Activated CD4-positive, alpha-beta T cell treated with anti-CD3 and anti-CD28 coated beads for 48 hours (primary cell): ENCODE measurements around the gene RRN3.
"Not testable (repeated sequence)": the region's sequence is repeated elsewhere in the genome, so short reads cannot be mapped to it uniquely, and the experiment has no call there.

Source experiments
- DNase-seq: peaks from one replicate; pipeline ENCODE4 v3.0.0-alpha.2; 2020

The RRN3 gene

DNA sequence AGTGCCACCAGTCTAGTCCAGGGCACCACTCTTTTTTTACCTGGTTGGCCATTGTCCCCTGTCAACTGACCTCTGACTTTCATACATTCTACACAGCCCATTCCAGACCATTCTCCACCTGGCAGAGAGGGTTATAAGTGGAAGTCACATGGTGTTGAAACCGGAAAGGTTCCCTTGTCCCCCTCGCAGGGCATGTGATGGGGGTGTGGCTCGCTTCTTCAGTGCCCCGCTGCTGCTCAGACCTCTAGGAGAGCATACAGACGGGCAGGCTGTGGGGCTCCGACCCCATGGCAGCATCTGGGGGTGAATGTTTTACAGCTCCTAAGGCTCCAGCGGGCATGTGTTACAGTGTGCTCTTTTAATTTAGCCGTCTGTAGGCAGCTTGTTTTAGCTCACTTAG lies 67.0 kb downstream of the RRN3 start:
- not testable (repeated sequence) for DNase-seq

DNA sequence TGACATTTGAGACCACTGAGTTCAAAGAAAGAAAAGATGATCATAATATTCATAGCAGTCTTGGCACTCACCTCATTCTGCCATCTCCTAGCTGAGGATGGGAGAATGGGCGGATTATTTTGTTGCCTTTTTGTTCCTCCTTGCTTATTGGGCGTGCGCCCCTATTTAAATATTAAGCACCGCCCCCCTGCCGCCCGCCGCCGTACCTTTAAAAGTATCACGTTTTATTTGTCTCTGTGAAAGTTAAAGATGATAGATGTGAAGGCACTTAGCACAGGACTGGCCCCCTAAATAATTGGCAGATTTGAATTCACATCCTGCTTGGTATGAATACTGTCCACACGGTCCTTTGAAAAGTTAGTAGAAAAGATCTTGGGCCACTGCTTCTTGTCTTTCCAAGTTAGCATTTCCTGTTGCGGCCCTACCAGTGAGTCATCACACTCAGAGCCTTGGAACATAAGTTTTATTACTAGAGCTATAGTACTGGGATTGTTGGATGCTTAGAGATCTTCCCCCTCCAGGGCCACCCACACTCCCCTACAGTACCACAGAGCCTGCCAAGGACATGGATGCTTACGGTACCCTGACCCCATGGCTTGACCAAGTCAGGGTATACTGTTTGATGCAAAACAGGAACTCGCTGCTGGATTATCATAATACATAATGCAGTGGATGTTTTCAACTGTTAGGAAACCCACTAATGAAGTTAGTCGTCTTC lies 68.7 kb downstream of the RRN3 start:
- DNase-seq: not testable (repeated sequence)

DNA sequence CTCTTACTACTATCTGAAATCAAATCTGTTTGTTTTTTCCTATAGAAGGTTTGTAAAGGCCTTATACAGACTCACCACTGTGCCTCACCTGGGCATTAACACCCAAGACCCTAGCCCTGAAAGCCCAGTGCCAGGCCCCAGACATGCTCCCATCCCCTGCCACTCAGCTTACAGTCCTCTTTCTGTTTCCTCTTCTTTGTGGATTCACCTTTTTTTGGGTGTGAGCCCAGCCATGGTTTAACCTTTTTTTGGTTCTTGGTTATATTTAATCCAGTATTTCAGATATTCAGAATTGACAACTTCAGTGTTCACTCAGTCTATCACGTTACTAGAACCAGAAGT lies 69.2 kb downstream of the RRN3 start:
- not testable (repeated sequence) for DNase-seq

DNA sequence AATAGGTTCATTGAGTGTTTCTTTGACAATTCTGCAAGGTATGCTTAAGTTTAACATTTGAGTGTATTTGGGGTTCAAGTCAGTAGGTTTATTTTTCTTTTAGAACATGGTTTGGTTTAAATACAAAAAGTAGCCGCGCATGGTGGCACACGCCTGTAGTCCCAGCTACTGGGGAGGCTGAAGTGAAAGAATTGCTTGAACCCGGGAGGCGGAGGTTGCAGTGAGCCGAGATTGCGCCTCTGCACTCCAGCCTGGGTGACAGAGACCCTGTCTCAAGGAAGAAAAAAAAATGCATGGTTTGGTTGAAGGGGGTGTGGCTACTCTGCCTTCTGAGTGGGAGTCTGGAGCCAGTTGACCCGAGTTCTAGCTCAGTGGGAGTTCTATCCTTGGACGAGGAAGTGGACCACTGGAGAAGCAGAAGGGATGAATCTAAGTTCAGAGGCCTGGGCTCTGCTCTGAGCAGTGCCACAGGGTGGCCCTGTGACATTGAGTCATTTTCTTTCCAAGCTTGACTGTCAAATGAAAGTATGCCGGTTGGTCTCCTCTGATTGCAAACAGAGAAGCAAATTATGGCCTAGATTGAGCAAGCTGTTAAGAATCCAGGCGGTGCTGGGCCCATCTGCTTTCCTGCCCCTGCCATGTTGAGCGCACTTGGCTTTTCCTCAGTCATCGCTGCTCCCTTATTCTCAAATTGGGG lies 70.5 kb downstream of the RRN3 start:
- not testable (repeated sequence) for DNase-seq

DNA sequence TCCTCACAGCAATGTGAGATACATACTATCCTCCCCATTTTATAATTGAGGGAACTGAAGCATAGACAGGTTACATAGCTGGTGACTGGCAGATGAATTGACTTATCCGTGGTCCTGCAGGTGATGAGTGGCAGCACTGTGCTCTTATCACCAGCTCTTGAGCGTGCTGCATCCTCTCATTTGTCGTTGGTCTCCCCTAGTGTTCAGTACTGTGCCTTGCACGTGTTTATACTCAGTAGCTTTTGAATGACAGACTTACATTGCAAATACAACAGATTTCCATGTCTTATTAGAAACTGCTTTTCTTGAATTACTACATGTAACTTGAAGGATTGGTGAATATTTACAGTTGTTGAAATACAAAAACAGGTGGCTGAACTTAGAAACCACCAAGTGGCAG lies 71.9 kb downstream of the RRN3 start:
- DNase-seq: peak; percentile 43

DNA sequence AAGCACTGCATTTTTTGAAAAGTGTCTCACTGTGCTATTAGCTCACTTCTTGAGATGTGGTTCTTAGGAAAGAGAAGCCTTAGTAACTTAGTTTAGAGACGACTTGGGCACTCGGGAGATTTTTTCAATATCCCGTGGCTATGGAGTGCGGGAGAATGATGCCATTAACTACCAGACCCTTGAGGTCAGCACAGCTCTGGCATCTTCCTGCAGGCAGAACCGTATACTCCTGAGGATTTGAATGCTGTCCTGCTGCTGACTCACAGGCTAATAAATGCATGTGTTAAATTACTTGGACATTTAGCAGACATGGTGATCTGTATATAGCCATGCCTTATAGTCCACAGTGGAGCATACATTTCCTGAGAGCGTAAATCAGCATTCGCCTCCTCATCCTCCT lies 72.6 kb downstream of the RRN3 start:
- not testable (repeated sequence) for DNase-seq

DNA sequence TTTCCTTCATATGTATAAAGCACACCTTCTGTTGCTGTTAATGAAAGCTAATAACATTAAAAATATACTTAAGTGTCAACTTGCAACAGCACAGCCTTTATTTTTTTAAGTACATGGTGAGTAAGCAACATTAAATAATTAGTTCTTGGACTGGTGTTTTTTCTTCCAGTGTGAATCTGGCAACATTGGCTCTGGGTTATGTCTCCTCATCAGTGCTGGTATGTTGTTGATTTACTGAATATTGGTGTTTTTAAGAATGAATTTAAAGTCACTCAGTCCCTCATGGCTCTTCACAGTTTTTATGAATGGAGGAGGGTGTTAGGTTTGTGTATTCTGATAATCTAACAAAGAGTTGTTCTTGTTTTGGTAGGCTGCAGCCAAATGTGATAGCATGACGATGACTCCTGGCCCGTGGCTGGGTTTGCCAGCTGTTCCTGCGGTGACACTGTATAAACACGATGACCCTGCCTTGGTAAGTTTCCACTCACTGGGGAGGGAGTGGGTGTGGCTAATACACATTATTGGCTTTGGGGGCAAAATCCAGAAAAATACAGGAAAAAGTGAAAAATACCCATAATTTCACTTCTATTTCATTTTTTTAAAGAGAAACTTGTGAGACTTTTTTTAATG lies 77.0 kb downstream of the RRN3 start:
- not testable (repeated sequence) for DNase-seq

DNA sequence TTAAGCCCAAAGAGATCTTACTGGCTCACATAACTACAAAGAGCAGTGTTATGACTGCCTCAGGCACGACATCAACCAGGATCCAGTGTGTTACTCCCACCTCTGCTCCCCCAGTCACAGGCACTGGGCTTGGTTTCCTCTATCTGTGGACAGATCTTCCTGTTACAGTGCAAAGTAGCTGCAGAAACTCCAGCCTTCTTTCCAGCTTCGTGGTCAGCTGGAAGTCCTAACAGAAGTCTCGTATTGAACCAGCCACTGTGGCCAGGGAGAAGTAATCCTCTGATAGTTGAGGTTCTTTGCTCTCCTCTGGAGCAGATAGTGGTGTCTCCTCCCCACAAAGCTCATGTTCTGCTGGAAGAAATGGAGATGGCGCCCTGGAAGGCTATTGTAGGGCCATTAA lies 77.7 kb downstream of the RRN3 start:
- DNase-seq: not testable (repeated sequence)

DNA sequence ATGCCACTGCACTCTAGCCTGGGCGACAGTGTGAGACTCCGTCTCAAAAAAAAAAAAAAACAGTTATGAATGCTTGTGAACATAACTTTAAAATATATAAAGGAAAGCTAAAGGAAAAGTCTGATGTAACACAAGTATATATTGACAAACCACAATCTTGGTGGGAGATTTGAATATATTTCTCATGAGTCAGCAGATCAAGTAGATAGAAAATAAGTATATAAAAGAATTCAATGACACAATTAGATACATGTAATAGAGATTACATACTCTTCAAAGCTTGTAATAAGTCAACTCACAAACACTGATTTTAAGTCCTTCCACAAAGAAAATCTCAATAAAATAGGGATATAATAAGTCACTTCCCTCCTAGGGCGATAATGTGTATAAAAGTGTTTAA lies 78.4 kb downstream of the RRN3 start:
- not testable (repeated sequence) for DNase-seq

DNA sequence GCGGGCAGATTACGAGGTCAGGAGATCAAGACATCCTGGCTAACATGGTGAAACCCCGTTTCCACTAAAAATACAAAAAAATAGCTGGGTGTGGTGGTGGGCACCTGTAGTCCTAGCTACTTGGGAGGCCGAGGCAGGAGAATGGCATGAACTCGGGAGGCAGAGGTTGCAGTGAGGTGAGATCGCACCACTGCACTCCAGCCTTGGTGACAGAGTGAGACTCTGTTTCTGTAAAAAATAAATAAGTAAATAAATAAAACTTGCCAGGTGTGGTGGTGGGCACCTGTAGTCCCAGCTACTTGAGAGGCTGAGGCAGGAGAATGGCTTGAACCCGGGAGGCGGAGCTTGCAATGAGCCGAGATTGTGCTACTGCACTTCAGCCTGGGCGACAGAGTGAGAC lies 81.1 kb downstream of the RRN3 start:
- not testable (repeated sequence) for DNase-seq
